ENCODE results near the gene GAD1. TPM values are rescaled to one million over a fixed set of nuclear protein-coding genes. Genes with fewer than 3 reads are reported as not detected.

Gene GAD1
- total and polyA plus RNA-seq, 2 donors (not counting 3 experiments of a cell fraction or from before 2014, with no cell fraction given), result 0.60 to 0.62 TPM

DNA sequence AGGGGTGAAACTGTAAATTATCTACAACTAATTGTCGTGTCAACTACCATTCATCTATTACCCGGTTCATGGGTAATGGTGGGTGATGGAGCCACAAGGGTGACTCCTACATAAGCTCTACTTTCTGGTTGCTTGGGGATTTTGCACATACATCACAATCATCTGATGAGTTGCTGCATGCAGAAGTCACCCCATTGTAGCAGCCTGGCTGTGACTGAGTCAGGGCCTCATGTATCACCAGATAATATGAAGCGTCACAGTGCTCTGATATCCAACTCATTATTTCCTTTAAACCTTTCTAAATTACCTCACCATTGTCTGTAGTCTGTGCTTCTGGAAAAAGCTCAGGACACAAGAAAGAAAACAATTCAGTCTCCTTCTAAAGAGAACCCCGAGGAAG is 79.9 kb downstream of the GAD1 start:
- Histone ChIP-seq H3K9me1 (replicated peaks; ENCODE audit: control insufficient read depth, extremely low read depth, insufficient read depth, low read length) (no peaks in the 10 kb centered on the region), H3K4me2 (ENCODE audit: insufficient read depth, low read length) (no peak overlapping the region), H3K9ac (replicated peaks; ENCODE audit: extremely low read depth, insufficient read depth, low read length) (no peak overlapping the region), H3K27me3 (ENCODE audit: control insufficient read depth in 2 of 2, insufficient read depth in 2 of 2, low read length in 2 of 2) (peaks cover 0 to 5% of the 10 kb centered on the region in 2 experiments), H4K20me1 (replicated peaks; ENCODE audit: control insufficient read depth, extremely low read depth, insufficient read depth, low read length) (no peaks in the 10 kb centered on the region), H3K4me3 (replicated peaks in 1 of 3; ENCODE audit: insufficient read depth in 1 of 3, low read depth in 1 of 3, low read length in 3 of 3) (no peak overlapping the region), H3K4me1 (ENCODE audit: control insufficient read depth, extremely low read depth, insufficient read depth, low read length) (no peaks in the 10 kb centered on the region), H2AFZ (ENCODE audit: low read depth, low read length) (no peak overlapping the region), H3K79me2 (ENCODE audit: control insufficient read depth, insufficient read depth, low read length) (no peaks in the 10 kb centered on the region), H3K27ac (ENCODE audit: insufficient read depth, low read depth, low read length) (no peak overlapping the region), H3K9me3 (replicated peaks; ENCODE audit: control insufficient read depth, insufficient read depth, low read length) (no peaks in the 10 kb centered on the region), H3K36me3 (ENCODE audit: control insufficient read depth in 2 of 2, extremely low read depth in 1 of 2, insufficient read depth in 2 of 2, low read length in 2 of 2) (no peaks in the 10 kb centered on the region)
- ChIA-PET CTCF (interaction anchor here (1.3 kb wide), 1 partner anchor 23 kb away, joined by 3 read pairs; no protein-coding TSS in a partner anchor), POLR2A (no interaction called here)
- BruUV-seq (replicated peaks), result no TSS peak
- no peak for DNase-seq (ENCODE audit: low read depth, low spot score)
- intact Hi-C loops (cut with micrococcal nuclease) (no loop called here), dilution Hi-C loops (cut with MboI; ENCODE audit: extremely low pct_ligation_motif_present, low sequenced_read_pairs) (no loop called here)
- TF ChIP-seq, protein P1, sequence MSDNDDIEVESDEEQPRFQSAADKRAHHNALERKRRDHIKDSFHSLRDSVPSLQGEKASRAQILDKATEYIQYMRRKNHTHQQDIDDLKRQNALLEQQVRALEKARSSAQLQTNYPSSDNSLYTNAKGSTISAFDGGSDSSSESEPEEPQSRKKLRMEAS (IDR thresholded peaks at IDR 0.05; ENCODE audit: insufficient read depth, insufficient read length), result no peak
- TF ChIP-seq EZH2 (IDR thresholded peaks at IDR 0.05; ENCODE audit: borderline replicate concordance, low read depth, low read length, severe bottlenecking) (no peak), FOS (IDR thresholded peaks at IDR 0.05; ENCODE audit: borderline replicate concordance, insufficient read depth, low read length) (no peak), POLR2A (IDR thresholded peaks at IDR 0.05; ENCODE audit: low read depth, low read length) (no peak), GATA2 (IDR thresholded peaks at IDR 0.05; ENCODE audit: insufficient read depth, insufficient read length, low read depth, low read length) (no peak), MYC (IDR thresholded peaks at IDR 0.05; ENCODE audit: low read depth, low read length) (no peak), JUN (IDR thresholded peaks at IDR 0.05; ENCODE audit: borderline replicate concordance, insufficient read depth, insufficient read length, low read depth) (no peak), POLR2AphosphoS5 (IDR thresholded peaks at IDR 0.05; ENCODE audit: insufficient read depth, low read depth, low read length) (no peak)
- TF ChIP-seq, protein P2, sequence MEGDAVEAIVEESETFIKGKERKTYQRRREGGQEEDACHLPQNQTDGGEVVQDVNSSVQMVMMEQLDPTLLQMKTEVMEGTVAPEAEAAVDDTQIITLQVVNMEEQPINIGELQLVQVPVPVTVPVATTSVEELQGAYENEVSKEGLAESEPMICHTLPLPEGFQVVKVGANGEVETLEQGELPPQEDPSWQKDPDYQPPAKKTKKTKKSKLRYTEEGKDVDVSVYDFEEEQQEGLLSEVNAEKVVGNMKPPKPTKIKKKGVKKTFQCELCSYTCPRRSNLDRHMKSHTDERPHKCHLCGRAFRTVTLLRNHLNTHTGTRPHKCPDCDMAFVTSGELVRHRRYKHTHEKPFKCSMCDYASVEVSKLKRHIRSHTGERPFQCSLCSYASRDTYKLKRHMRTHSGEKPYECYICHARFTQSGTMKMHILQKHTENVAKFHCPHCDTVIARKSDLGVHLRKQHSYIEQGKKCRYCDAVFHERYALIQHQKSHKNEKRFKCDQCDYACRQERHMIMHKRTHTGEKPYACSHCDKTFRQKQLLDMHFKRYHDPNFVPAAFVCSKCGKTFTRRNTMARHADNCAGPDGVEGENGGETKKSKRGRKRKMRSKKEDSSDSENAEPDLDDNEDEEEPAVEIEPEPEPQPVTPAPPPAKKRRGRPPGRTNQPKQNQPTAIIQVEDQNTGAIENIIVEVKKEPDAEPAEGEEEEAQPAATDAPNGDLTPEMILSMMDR (IDR thresholded peaks at IDR 0.05; ENCODE audit: extremely low read depth in 1 of 2, insufficient read depth in 1 of 2, low read depth in 1 of 2, low read length in 2 of 2), result no peak
- FAIRE-seq, result no peak
